ENCODE measurements around the gene TARBP1.
"Not testable (repeated sequence)": the region's sequence is repeated elsewhere in the genome, so short reads cannot be mapped to it uniquely, and the experiment has no call there.

TARBP1 gene

DNA sequence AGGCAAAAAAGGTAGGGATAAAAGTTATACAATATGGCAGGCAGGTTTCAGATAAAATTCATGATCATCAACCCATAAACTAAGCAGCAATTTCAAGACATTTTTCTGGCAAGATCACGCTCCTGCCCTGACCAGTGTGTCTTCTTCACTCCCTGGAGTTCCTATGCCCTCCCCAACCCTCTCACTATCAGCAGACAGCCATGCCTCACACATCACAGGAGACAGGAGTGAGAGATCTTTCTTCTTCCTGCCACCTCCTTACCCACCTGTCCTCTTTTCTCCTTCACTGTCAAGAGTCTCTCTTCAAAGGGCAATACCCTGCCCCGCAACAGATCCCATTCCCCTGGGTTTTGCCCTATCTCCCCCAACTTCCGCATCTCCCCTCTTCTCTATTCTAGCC lies 77.3 kb downstream of the TARBP1 start:
- Histone ChIP-seq H3K9me3 (ENCODE audit: control insufficient read depth, insufficient read depth, low read depth, low read length) (no peaks in the 10 kb centered on the region), H3K27ac (ENCODE audit: low read depth, low read length) (no peak overlapping the region), H3K4me1 (ENCODE audit: control insufficient read depth, insufficient read depth, low read length) (no peaks in the 10 kb centered on the region), H3K9ac (ENCODE audit: low read length) (no peak overlapping the region), H3K36me3 (ENCODE audit: control insufficient read depth, insufficient read depth, low read length) (peaks cover 12% of the 10 kb centered on the region), H3K27me3 (ENCODE audit: control insufficient read depth, insufficient read depth, low read length) (no peaks in the 10 kb centered on the region), H3K4me3 (ENCODE audit: low read depth, low read length) (no peak overlapping the region)

DNA sequence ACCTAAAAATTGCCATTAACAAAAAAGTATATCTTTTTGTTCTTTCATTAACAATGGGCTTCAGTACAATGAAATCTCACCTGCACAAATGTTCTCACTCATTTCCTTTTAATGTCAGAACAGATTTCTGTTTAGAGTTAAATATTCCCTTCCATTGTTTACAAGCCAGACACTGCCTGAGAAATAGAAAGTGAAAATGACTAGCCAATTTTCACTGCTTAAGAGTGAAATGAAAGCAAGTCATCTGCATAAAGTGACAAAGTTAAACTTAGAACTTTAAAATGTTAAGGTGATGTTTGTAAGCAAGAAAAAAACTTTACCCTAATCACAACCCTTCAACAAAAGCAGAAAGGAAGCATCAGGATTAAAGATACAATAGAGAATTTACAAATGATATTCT lies 78.2 kb downstream of the TARBP1 start:
- no peaks in the 10 kb centered on the region for H3K9me3 ChIP-seq (ENCODE audit: control insufficient read depth, insufficient read depth, low read depth, low read length)
- no peak overlapping the region for H3K27ac ChIP-seq (ENCODE audit: low read depth, low read length)
- no peaks in the 10 kb centered on the region for H3K27me3 ChIP-seq (ENCODE audit: control insufficient read depth, insufficient read depth, low read length)
- H3K4me3 ChIP-seq (ENCODE audit: low read depth, low read length): no peak overlapping the region
- no peaks in the 10 kb centered on the region for H3K4me1 ChIP-seq (ENCODE audit: control insufficient read depth, insufficient read depth, low read length)
- peaks cover 9% of the 10 kb centered on the region for H3K36me3 ChIP-seq (ENCODE audit: control insufficient read depth, insufficient read depth, low read length)
- no peak overlapping the region for H3K9ac ChIP-seq (ENCODE audit: low read length)

DNA sequence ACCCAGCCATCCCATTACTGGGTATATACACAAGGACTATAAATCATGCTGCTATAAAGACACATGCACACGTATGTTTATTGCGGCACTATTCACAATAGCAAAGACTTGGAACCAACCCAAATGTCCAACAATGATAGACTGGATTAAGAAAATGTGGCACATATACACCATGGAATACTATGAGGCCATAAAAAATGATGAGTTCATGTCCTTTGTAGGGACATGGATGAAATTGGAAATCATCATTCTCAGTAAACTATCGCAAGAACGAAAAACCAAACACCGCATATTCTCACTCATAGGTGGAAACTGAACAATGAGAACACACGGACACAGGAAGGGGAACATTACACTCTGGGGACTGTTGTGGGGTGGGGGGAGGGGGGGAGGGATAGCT lies 79.5 kb downstream of the TARBP1 start:
- H3K27me3 ChIP-seq (ENCODE audit: control insufficient read depth, insufficient read depth, low read length); H3K4me1 ChIP-seq (ENCODE audit: control insufficient read depth, insufficient read depth, low read length); H3K9ac ChIP-seq (ENCODE audit: low read length); H3K36me3 ChIP-seq (ENCODE audit: control insufficient read depth, insufficient read depth, low read length); H3K27ac ChIP-seq (ENCODE audit: low read depth, low read length); H3K9me3 ChIP-seq (ENCODE audit: control insufficient read depth, insufficient read depth, low read depth, low read length); H3K4me3 ChIP-seq (ENCODE audit: low read depth, low read length): not testable (repeated sequence)

DNA sequence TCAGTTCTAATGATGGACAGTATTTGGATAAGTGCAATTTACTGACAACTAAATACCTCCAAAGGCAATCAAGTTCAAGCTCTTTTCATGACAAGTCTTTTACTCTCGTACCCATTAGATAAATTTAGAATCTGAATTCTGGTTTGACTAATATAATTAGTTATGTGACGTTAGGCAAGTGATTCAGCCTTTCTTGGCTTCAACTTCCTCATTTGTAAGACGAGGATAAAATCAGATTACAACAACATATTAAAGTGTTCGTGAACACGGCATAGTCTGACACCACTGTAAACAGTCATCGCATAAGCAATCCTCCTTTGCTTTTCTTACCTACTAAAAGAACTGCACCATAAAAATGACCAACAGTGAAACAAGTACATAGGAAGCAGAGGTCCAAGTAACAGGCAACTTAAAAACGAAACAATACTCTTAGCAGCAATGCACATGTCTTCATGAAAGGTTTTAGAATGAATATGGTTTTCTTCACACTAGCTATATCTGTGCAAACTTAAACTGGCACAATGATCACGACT lies 80.1 kb downstream of the TARBP1 start:
- no peak overlapping the region for H3K9ac ChIP-seq (ENCODE audit: low read length)
- no peaks in the 10 kb centered on the region for H3K27me3 ChIP-seq (ENCODE audit: control insufficient read depth, insufficient read depth, low read length)
- no peak overlapping the region for H3K27ac ChIP-seq (ENCODE audit: low read depth, low read length)
- H3K4me3 ChIP-seq (ENCODE audit: low read depth, low read length): no peak overlapping the region
- H3K9me3 ChIP-seq (ENCODE audit: control insufficient read depth, insufficient read depth, low read depth, low read length): no peaks in the 10 kb centered on the region
- H3K4me1 ChIP-seq (ENCODE audit: control insufficient read depth, insufficient read depth, low read length): no peaks in the 10 kb centered on the region
- peaks cover 5% of the 10 kb centered on the region; the same call in 1 of the 2 replicates for H3K36me3 ChIP-seq (ENCODE audit: control insufficient read depth, insufficient read depth, low read length)

DNA sequence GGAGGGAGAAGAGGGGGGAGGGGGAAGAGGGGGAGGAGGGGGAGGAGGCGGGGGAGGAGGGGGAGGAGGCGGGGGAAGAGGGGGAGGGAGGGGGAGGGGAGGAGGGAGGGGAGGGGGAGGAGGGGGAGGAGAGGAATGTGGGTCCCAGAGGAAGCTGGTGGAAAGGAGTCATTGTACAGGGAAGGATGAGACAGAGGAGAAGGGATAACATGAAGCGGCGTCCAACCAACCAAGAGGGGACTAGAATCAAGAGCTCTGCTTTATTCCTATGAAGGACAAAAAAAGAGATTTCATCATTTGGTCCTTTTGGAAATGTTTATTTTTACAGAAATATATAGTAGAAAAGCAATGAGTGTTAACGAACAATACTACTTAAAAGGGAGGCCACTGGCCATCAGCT lies 81.2 kb downstream of the TARBP1 start:
- peaks cover 14% of the 10 kb centered on the region for H3K36me3 ChIP-seq (ENCODE audit: control insufficient read depth, insufficient read depth, low read length)
- no peak overlapping the region for H3K27ac ChIP-seq (ENCODE audit: low read depth, low read length)
- no peaks in the 10 kb centered on the region for H3K4me1 ChIP-seq (ENCODE audit: control insufficient read depth, insufficient read depth, low read length)
- no peak overlapping the region for H3K9ac ChIP-seq (ENCODE audit: low read length)
- no peak overlapping the region for H3K4me3 ChIP-seq (ENCODE audit: low read depth, low read length)
- no peaks in the 10 kb centered on the region for H3K27me3 ChIP-seq (ENCODE audit: control insufficient read depth, insufficient read depth, low read length)
- H3K9me3 ChIP-seq (ENCODE audit: control insufficient read depth, insufficient read depth, low read depth, low read length): no peaks in the 10 kb centered on the region

DNA sequence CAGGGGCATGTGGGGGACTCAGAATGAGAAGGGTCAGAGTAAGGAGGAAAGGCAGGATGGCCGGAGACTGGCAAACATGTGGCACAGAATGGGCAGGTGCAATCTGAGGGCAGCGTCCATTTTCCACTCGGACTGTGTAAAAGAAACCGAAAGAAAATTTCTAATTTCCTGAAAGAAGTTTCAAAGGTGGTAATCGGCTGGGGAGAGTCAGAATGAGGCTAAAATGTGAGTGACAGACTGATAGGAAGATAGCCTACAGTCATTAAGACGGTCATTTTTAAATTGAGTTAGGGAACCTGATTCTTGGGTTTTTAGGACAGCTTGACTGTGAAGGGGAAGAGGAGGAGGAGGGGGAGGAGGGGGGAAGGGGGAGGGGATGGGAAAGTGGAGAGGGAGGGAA lies 82.1 kb downstream of the TARBP1 start:
- Histone ChIP-seq H3K4me3 (ENCODE audit: low read depth, low read length) (no peak overlapping the region), H3K9ac (ENCODE audit: low read length) (no peak overlapping the region), H3K9me3 (ENCODE audit: control insufficient read depth, insufficient read depth, low read depth, low read length) (no peaks in the 10 kb centered on the region), H3K27me3 (ENCODE audit: control insufficient read depth, insufficient read depth, low read length) (no peaks in the 10 kb centered on the region), H3K27ac (ENCODE audit: low read depth, low read length) (no peak overlapping the region), H3K36me3 (ENCODE audit: control insufficient read depth, insufficient read depth, low read length) (peaks cover 17% of the 10 kb centered on the region), H3K4me1 (ENCODE audit: control insufficient read depth, insufficient read depth, low read length) (no peaks in the 10 kb centered on the region)

DNA sequence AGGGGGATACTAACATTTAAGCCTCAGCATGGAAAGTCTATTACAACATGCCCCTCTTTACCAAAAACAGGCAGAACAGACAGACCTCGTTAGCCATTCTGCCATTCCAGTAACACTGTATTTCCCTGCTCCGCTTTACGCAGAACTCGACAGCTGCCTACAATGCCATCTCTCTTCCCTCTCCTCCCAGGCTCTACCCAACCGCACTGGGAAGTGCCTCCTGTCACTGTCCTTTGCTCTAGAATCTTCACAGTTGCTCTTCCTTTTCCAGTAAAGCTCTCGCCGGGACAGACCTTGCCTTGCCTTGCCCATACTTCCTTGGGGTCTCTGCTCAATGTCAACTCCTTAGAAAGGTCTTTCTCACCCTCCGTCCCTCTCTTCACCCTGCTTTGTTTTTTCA lies 82.9 kb downstream of the TARBP1 start:
- Histone ChIP-seq H3K9ac (ENCODE audit: low read length) (no peak overlapping the region), H3K36me3 (ENCODE audit: control insufficient read depth, insufficient read depth, low read length) (peaks cover 24% of the 10 kb centered on the region), H3K27ac (ENCODE audit: low read depth, low read length) (no peak overlapping the region), H3K9me3 (ENCODE audit: control insufficient read depth, insufficient read depth, low read depth, low read length) (no peaks in the 10 kb centered on the region), H3K4me1 (ENCODE audit: control insufficient read depth, insufficient read depth, low read length) (no peaks in the 10 kb centered on the region), H3K27me3 (ENCODE audit: control insufficient read depth, insufficient read depth, low read length) (no peaks in the 10 kb centered on the region), H3K4me3 (ENCODE audit: low read depth, low read length) (no peak overlapping the region)

DNA sequence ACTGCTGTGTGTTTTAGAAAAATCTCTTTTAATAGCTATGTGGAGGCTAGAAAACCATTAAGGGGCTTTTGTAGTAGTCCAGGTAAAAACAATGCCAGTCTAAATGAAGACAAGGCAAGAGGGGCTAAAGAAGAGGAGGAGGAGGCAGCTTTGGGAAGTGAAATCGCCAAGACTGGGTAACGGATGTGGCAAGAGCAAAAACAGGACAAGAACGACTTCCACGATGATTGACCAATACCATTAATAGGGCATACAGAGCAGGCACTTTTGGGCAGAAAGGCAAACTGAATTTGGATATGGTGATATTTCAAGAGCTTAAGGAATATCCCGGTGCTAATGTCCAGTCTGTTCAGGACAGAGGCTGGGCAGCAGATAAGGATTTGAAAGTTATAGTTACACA lies 83.7 kb downstream of the TARBP1 start:
- Histone ChIP-seq H3K27me3 (ENCODE audit: control insufficient read depth, insufficient read depth, low read length) (no peaks in the 10 kb centered on the region), H3K36me3 (ENCODE audit: control insufficient read depth, insufficient read depth, low read length) (peaks cover 27% of the 10 kb centered on the region), H3K4me3 (ENCODE audit: low read depth, low read length) (no peak overlapping the region), H3K9me3 (ENCODE audit: control insufficient read depth, insufficient read depth, low read depth, low read length) (no peaks in the 10 kb centered on the region), H3K27ac (ENCODE audit: low read depth, low read length) (no peak overlapping the region), H3K9ac (ENCODE audit: low read length) (no peak overlapping the region), H3K4me1 (ENCODE audit: control insufficient read depth, insufficient read depth, low read length) (no peaks in the 10 kb centered on the region)

DNA sequence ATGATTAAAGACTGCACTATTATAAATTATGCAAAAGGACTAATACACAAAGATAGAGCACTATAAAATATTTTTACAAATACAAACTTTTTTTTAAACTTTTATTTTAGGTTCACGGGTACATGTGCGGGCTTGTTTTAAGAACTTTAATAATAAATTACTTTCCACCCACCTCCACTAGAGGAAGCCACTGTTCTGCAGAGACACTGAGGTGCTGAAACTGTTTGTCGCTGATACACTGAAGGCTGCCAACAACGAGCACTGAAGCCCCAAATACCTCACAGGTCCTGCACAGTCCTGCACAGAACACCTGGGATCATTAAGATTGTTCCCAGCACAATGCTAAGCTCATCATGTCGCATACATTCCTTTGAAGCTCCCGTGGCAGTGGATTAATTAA lies 85.8 kb downstream of the TARBP1 start:
- peaks cover 27% of the 10 kb centered on the region for H3K36me3 ChIP-seq (ENCODE audit: control insufficient read depth, insufficient read depth, low read length)
- no peak overlapping the region for H3K4me3 ChIP-seq (ENCODE audit: low read depth, low read length)
- H3K27me3 ChIP-seq (ENCODE audit: control insufficient read depth, insufficient read depth, low read length): no peaks in the 10 kb centered on the region
- no peak overlapping the region for H3K9ac ChIP-seq (ENCODE audit: low read length)
- no peak overlapping the region for H3K27ac ChIP-seq (ENCODE audit: low read depth, low read length)
- H3K9me3 ChIP-seq (ENCODE audit: control insufficient read depth, insufficient read depth, low read depth, low read length): no peaks in the 10 kb centered on the region
- H3K4me1 ChIP-seq (ENCODE audit: control insufficient read depth, insufficient read depth, low read length): no peaks in the 10 kb centered on the region

DNA sequence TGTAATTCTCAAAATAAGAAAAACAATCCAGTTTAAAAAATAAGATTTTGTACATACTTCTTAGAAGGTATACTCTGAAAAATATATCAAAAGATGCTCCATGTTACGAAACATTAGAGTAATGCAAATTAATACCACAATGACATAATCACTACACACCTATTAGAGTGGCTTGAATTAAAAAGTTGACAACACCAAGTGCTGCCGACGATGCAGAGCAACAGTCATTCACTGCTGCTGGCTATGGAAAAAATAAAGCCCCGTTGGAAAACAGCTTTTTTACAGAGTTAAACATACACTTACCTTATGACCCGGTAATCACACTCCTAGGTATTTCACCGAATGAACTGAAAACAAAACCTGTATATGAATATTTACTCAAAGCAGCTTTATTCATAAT lies 90.9 kb downstream of the TARBP1 start:
- Histone ChIP-seq H3K36me3 (ENCODE audit: control insufficient read depth, insufficient read depth, low read length) (peaks cover 28% of the 10 kb centered on the region), H3K9ac (ENCODE audit: low read length) (no peak overlapping the region), H3K27me3 (ENCODE audit: control insufficient read depth, insufficient read depth, low read length) (no peaks in the 10 kb centered on the region), H3K4me3 (ENCODE audit: low read depth, low read length) (no peak overlapping the region), H3K9me3 (ENCODE audit: control insufficient read depth, insufficient read depth, low read depth, low read length) (no peaks in the 10 kb centered on the region), H3K27ac (ENCODE audit: low read depth, low read length) (no peak overlapping the region), H3K4me1 (ENCODE audit: control insufficient read depth, insufficient read depth, low read length) (no peaks in the 10 kb centered on the region)

DNA sequence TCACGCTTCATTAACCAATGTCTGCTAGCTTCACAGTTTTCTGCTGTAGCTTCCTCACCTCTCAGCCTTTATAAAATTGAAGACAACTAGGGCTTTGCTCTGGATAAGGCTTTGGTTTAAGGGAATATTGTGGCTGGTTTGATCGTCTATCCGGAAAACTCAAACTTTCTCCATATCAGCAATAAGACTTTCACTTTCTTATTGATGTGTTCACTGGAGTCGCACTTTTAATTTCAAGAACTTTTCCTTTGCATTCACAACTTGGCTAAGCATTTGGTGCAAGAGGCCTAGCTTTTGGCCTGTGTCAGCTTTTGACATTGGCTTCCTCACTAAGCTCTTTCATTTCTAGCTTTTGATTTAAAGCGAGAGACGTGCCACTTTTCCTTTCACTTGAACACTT lies 92.9 kb downstream of the TARBP1 start:
- Histone ChIP-seq H3K9ac (ENCODE audit: low read length) (no peak overlapping the region), H3K27me3 (ENCODE audit: control insufficient read depth, insufficient read depth, low read length) (no peaks in the 10 kb centered on the region), H3K36me3 (ENCODE audit: control insufficient read depth, insufficient read depth, low read length) (peaks cover 16% of the 10 kb centered on the region), H3K9me3 (ENCODE audit: control insufficient read depth, insufficient read depth, low read depth, low read length) (no peaks in the 10 kb centered on the region), H3K4me3 (ENCODE audit: low read depth, low read length) (no peak overlapping the region), H3K27ac (ENCODE audit: low read depth, low read length) (no peak overlapping the region), H3K4me1 (ENCODE audit: control insufficient read depth, insufficient read depth, low read length) (no peaks in the 10 kb centered on the region)
